Mucosa of descending colon (tissue), 3 donors: ENCODE measurements around the gene ZCWPW1. TPM values are rescaled to one million over a fixed set of nuclear protein-coding genes. Genes with fewer than 3 reads are reported as not detected.
"Not testable (repeated sequence)": the region's sequence is repeated elsewhere in the genome, so short reads cannot be mapped to it uniquely, and the experiment has no call there.

Experiments
- ATAC-seq: fragments of 200-7000 bp; cut with Tn5 transposase; one replicate; pipeline ENCODE4 v1.9.1; 2020; ENCODE audit warnings: mild to moderate bottlenecking, moderate library complexity
- DNase-seq, 3 donors: peaks; one replicate each; pipeline ENCODE4 v3.0.0-alpha.2; 2020
- H3K36me3 ChIP-seq: fragments of 200-600 bp; one replicate; pipeline ENCODE4 v1.8.0; 2021; ENCODE audit warnings: low read depth, mild to moderate bottlenecking
- H3K4me1 ChIP-seq: fragments of 200-600 bp; one replicate; pipeline ENCODE4 v1.8.0; 2021; ENCODE audit warnings: low read depth, mild to moderate bottlenecking
- H3K4me3 ChIP-seq: fragments of 200-600 bp; one replicate; pipeline ENCODE4 v1.8.0; 2021; ENCODE audit warnings: mild to moderate bottlenecking
- H3K9me3 ChIP-seq: fragments of 200-600 bp; one replicate; pipeline ENCODE4 v1.8.0; 2021; ENCODE audit warnings: mild to moderate bottlenecking
- intact Hi-C, 2 donors: fragments of 100-400 bp; cut with DNase I in 1 of 2; cut with micrococcal nuclease in 1 of 2; formaldehyde crosslinking; loops; one replicate each; pipeline versions ENCODE4 v1.11.0 to v1.11.1; 2022; cut with DNase I, micrococcal nuclease
- total RNA-seq, 3 donors: library from RNA; stranded (reverse); fragmentation: NEBNext Ultra II Directional in 2 of 3; extraction: Animal tissue kit (Norgen Biotek cat#: 25700) in 2 of 3; gene quantifications; one replicate each; pipeline versions ENCODE4 v1.2.1 to v1.2.4, GENCODE V29; 2021 to 2023
- TF ChIP-seq, protein P1 (sequence below): fragments of 200-600 bp; IDR thresholded peaks from one replicate; pipeline ENCODE4 v1.8.0; 2022; ENCODE audit warnings: antibody characterized with exemption, mild to moderate bottlenecking
- donor health status: DM: no; HTN: no; CAD: no; lungs with moderate emphysema.
- donor health status: DM: no; HTN: no; CAD: no.
- donor health status: DM: no; HTN: yes; CAD: no.

ZCWPW1 gene
- total RNA-seq, 3 donors from 2014 or later: 1.8 to 6.1 (median 2.3) TPM

DNA sequence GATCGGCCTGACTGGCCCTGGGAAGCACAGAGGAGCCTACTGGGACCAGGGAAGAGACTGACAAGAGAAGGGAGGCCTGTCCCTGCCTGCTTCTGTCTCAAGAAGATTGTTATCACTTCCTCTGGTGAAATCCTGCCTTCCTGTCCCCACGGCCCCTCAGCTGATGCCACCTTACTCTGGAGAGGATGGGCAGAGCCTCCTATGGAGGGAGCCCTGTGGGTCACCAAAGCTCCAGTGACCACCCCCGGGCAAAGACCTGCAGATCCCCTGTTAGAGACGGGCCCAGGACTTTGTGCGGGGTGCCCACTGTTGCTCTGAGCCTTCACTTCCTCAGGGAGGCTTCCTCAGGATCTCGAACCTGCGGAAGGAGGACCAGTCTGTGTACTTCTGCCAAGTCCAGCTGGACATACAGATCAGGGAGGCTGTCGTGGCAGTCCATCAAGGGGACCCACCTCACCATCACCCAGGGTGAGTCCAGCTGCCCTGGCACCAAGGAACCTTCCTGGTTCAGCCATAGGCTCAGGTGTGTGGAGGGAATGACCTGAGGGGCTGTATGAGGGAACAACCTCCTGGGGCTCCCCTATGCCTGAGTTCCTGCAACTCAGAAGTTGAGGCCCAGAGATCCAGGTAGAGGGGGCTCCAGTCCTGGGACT, 72.0 kb downstream of the ZCWPW1 start:
- TF ChIP-seq, protein P1, sequence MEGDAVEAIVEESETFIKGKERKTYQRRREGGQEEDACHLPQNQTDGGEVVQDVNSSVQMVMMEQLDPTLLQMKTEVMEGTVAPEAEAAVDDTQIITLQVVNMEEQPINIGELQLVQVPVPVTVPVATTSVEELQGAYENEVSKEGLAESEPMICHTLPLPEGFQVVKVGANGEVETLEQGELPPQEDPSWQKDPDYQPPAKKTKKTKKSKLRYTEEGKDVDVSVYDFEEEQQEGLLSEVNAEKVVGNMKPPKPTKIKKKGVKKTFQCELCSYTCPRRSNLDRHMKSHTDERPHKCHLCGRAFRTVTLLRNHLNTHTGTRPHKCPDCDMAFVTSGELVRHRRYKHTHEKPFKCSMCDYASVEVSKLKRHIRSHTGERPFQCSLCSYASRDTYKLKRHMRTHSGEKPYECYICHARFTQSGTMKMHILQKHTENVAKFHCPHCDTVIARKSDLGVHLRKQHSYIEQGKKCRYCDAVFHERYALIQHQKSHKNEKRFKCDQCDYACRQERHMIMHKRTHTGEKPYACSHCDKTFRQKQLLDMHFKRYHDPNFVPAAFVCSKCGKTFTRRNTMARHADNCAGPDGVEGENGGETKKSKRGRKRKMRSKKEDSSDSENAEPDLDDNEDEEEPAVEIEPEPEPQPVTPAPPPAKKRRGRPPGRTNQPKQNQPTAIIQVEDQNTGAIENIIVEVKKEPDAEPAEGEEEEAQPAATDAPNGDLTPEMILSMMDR: no peak
- Histone ChIP-seq H3K4me3 (no peak overlapping the region), H3K36me3 (peaks cover 15% of the 10 kb centered on the region), H3K4me1 (no peaks in the 10 kb centered on the region), H3K9me3 (no peaks in the 10 kb centered on the region)
- intact Hi-C loops: no loop called here
- DNase-seq (no peak), ATAC-seq (no peak)

DNA sequence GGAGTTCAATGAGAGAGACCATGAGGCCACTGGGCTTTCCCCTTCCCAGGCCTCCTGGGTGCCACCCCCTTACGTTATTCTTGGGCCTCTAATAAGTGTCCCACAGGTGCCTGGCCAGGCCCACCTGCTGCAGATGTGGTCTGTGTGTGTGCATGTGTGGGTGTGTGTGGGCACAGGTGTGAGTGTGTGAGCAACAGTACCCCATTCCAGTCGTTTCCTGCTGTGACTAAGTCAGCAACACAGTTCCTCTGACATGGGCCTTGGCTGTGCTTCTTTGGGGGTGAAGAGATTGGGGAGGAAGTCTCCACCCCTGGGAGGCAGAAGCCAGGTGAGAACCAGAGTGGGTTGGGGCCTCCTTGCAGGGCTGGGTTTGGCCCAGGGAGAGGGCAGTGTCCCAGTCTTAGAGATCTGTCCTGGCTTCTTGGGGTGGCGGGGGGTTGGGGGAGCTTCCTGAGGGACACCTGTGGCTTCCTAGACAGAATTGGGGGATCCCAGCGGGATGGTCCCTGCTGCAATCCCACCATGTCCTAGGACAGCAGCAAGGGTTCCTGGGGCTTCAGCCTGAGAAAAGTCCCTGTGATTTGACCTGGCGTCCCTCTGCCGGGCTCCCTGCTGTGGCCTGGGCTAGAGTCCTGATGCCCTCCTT, 74.7 kb downstream of the ZCWPW1 start:
- TF ChIP-seq, protein P1: no peak
- Histone ChIP-seq H3K4me3 (no peak overlapping the region), H3K4me1 (no peaks in the 10 kb centered on the region), H3K36me3 (peaks cover 4% of the 10 kb centered on the region), H3K9me3 (no peaks in the 10 kb centered on the region)
- ATAC-seq (no peak), DNase-seq (no peak)
- intact Hi-C loops: no loop called here

DNA sequence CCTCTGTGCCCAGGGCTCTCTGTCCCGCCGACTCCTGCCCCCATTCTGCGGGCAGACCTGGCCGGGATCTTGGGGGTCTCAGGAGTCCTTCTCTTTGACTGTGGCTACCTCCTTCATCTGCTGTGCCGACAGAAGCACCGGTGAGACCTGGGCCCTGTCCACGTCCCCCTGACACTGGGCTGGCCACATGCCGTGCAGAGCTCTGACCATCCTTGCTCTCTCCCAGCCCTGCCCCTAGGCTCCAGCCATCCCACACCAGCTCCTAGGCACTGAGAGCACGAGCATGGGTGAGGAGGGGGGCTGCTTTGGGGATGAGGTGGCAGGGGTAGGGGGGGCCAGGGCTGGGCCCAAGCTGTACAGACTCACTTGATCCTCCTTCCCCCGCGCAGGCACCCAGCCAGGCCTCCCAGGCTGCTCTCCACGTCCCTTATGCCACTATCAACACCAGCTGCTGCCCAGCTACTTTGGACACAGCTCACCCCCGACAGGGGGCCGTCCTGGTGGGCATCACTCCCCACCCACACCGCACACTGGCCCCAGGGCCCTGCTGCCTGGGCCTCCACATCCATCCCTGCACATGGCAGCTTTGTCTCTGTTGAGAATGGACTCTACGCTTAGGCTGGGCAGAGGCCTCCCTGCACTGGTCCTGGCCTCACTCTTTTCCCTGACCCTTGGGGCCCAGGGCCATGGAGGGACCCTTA, 75.4 kb downstream of the ZCWPW1 start:
- TF ChIP-seq, protein P1: no peak
- intact Hi-C loops: no loop called here
- DNase-seq: no peak
- Histone ChIP-seq H3K36me3 (peaks cover 4% of the 10 kb centered on the region), H3K4me1 (no peaks in the 10 kb centered on the region), H3K9me3 (no peaks in the 10 kb centered on the region), H3K4me3 (no peak overlapping the region)
- no peak for ATAC-seq

- DNase-seq, intact Hi-C loops, H3K4me3 ChIP-seq, H3K9me3 ChIP-seq, H3K4me1 ChIP-seq, H3K36me3 ChIP-seq: not testable (repeated sequence)
- peak; percentile 59 for ATAC-seq
Measured at GRCh38 chr7:100352230-100352781, 76.2 kb downstream of the ZCWPW1 start.

GRCh38 chr7:100351657-100352058, 76.8 kb downstream of the ZCWPW1 start:
- Histone ChIP-seq H3K4me1 (no peaks in the 10 kb centered on the region), H3K36me3 (peaks cover 8% of the 10 kb centered on the region), H3K9me3 (no peaks in the 10 kb centered on the region), H3K4me3 (no peak overlapping the region)
- intact Hi-C loops: no loop called here
- ATAC-seq: peak; percentile 7
- DNase-seq: no peak
- TF ChIP-seq, protein P1: no peak

Other genes starting within 250 kb of the ZCWPW1 start
- 1 to 10 TPM in 1 of 3 donors, under 1 TPM in 1, not detected in 1; 0.76 to 1.4 TPM for gene PVRIG, start 208.8 kb downstream of the ZCWPW1 start, total RNA-seq
- not detected for gene SPDYE3, start 121.0 kb downstream of the ZCWPW1 start, total RNA-seq
- 10 to 100 TPM; 36.4 to 95.3 (median 54.3) TPM for gene PILRB, start 70.6 kb downstream of the ZCWPW1 start, total RNA-seq
- 10 to 100 TPM in 1 of 3 donors, 1 to 10 TPM in 2; 4.2 to 15.9 (median 7.8) TPM for gene PILRA, start 55.2 kb downstream of the ZCWPW1 start, total RNA-seq
- 10 to 100 TPM; 29.3 to 46.8 (median 35.2) TPM for gene MEPCE, start 1.1 kb upstream of the ZCWPW1 start, total RNA-seq
- gene PPP1R35, start 7.8 kb upstream of the ZCWPW1 start, total RNA-seq: 10 to 100 TPM; 28.2 to 40.0 (median 28.9) TPM
- 1 to 10 TPM in 1 of 3 donors, under 1 TPM in 2; 0.43 to 1.0 (median 0.96) TPM for gene SPACDR, start 35.6 kb upstream of the ZCWPW1 start, total RNA-seq
- 10 to 100 TPM; 45.1 to 65.2 (median 64.8) TPM for gene TSC22D4, start 50.5 kb upstream of the ZCWPW1 start, total RNA-seq
- gene NYAP1, start 55.2 kb upstream of the ZCWPW1 start, total RNA-seq: 1 to 10 TPM in 1 of 3 donors, under 1 TPM in 2; 0.23 to 2.8 (median 0.46) TPM
- gene AGFG2, start 110.5 kb upstream of the ZCWPW1 start, total RNA-seq: 100 to 1,000 TPM in 1 of 3 donors, 10 to 100 TPM in 2; 56.5 to 113 (median 58.1) TPM
- 1 to 10 TPM; 2.8 to 4.3 (median 3.5) TPM for gene SAP25, start 145.2 kb upstream of the ZCWPW1 start, total RNA-seq
- 10 to 100 TPM; 57.2 to 71.0 (median 63.9) TPM for gene LRCH4, start 157.4 kb upstream of the ZCWPW1 start, total RNA-seq
- 1 to 10 TPM in 1 of 3 donors, under 1 TPM in 2; 0.48 to 1.1 (median 0.66) TPM for gene FBXO24, start 157.6 kb upstream of the ZCWPW1 start, total RNA-seq
- gene PCOLCE, start 173.7 kb upstream of the ZCWPW1 start, total RNA-seq: 10 to 100 TPM in 2 of 3 donors, 1 to 10 TPM in 1; 6.1 to 47.9 (median 18.9) TPM
- gene MOSPD3, start 183.8 kb upstream of the ZCWPW1 start, total RNA-seq: 10 to 100 TPM; 11.9 to 17.2 (median 14.4) TPM
- 1 to 10 TPM in 2 of 3 donors, under 1 TPM in 1; 0.57 to 1.2 (median 1.1) TPM for gene TFR2, start 212.8 kb upstream of the ZCWPW1 start, total RNA-seq
- 1 to 10 TPM in 1 of 3 donors, not detected in 2; 1.2 TPM for gene ACTL6B, start 227.7 kb upstream of the ZCWPW1 start, total RNA-seq
- gene GNB2, start 245.0 kb upstream of the ZCWPW1 start, total RNA-seq: 100 to 1,000 TPM; 197 to 257 (median 232) TPM